Occipital lobe (tissue), 2 donors: ENCODE measurements around the gene ATP11A. TPM values are rescaled to one million over a fixed set of nuclear protein-coding genes. Genes with fewer than 3 reads are reported as not detected.
"Not testable (repeated sequence)": the region's sequence is repeated elsewhere in the genome, so short reads cannot be mapped to it uniquely, and the experiment has no call there.

Source experiments
- DNase-seq: peaks from one replicate; lab custom pipeline; 2025; lab: John Stamatoyannopoulos, UW
- total RNA-seq: library from RNA; depleted of rRNA; stranded (reverse); fragments of >200 nt; gene quantifications from one replicate; pipeline ENCODE4 v1.2.3, GENCODE V29; 2014

Gene ATP11A
- total RNA-seq, 1 donor from 2014 or later: 6.7 TPM

- DNase-seq: not testable (repeated sequence)
These were observed 19.5 kb downstream of the ATP11A start for GRCh38 chr13:112709316-112709715.

DNA sequence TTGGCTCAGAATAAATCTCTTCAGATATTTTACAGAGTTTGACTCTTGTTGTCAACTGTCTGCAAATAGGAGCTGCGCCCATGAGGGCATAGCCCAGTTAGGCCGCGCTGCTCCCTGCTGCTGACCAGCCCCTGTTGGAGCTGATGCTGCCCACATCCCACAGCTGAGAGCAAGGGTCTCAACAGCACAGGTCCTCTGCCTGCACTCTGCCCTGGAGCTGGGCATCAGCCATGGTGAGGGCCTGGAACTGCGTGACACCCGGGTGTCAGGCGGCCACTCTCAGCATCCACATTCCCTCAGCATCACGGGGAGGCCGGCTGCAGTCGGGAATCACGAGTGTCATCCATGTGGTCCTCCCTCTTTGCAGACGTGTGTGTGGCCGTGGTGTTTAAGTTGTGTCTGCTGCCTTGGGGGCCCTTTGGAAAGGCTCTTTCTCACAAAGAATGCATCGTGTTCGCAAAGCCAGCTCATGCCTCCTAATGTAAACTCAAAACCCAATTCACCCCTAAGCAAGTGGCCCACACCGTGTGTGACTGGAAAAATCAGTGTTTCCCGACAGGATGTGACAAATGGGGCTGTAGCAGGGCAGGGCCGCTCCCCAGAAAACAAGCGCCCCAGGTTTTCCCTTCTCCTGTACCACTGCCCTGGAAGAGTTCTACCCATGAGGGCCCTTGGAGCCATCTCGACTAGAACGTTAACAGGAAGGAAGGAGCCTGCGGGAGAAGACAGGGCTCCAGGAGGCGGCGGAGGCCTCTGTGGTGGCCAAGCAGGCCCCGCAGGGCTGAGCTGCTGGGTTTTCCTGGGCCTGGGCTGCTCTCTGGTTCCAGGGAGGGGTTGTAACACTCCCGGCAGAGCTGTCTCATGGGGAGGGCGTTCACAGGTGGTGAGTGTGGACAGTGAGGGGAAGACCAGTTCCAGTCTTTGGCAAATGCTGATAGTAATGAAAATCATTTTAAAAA, 20.3 kb downstream of the ATP11A start:
- DNase-seq: no peak

DNA sequence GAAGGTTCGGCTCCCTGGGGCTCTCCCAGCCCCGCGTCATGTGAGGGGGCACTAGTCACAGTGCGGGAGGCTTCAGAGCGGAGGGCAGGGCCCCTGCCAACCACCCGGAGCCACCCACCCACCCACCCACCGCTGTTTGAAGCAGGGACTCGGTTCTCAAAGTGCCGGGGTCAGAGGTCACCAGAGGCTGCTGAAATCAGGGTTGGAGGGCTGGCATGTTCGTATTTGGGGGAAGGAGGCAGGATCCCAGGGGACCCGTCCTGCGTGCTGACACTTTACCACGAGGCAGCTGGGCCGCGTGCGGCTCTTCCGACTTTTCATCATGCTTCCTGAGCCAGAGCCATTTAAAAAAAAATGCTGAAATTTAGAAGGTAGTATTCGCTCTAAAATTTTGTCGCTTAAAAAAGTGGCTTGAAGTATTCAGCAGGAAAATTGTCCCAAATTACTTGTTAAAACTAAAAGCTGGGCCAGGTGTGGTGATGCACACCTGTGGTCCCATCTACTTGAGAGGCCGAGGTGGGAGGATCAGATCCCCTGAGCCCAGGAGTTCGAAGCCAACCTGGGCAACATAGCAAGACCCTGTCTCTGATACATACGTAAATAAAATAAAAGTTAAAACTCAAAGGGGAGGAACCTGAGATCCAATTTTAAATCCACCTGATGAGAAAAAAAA, 21.2 kb downstream of the ATP11A start:
- no peak for DNase-seq

- DNase-seq: peak; percentile 62
These were observed 21.9 kb downstream of the ATP11A start for GRCh38 chr13:112711528-112712265.

DNA sequence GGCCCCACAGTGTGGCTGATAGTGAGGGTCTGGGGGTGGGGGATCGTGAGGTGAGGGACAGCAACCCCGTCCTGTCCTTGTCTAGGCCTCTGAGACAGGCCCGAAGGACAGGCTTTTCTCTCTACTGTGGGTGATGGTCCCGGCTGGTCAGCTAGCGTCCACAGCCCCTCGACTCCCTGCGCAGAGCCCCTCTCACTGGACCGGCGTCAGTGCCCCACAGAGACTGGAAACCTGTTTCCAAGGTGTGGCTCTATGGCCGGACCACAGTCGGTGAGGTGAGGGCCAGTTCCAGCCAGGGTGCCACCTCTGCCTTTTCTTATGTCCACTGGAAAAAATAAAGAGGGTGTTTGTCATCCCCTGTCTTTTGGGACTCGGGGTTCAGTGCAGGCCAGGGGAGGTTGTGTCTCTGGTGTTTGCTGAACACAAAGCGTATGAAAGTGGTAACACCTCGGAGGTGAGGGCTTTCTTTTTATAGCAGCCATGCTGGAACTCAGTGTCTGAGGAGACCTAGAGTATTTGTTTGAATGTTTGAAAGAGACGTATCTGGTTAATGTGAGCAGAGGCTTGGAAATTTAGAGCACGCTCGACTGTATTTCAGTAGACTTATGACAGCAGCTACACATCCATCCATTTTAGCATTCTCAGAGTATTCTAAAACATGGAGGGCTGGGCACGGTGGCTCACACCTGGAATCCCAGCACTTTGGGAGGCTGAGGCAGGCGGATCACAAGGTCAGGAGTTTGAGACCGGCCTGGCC, 22.8 kb downstream of the ATP11A start:
- DNase-seq: no peak

DNA sequence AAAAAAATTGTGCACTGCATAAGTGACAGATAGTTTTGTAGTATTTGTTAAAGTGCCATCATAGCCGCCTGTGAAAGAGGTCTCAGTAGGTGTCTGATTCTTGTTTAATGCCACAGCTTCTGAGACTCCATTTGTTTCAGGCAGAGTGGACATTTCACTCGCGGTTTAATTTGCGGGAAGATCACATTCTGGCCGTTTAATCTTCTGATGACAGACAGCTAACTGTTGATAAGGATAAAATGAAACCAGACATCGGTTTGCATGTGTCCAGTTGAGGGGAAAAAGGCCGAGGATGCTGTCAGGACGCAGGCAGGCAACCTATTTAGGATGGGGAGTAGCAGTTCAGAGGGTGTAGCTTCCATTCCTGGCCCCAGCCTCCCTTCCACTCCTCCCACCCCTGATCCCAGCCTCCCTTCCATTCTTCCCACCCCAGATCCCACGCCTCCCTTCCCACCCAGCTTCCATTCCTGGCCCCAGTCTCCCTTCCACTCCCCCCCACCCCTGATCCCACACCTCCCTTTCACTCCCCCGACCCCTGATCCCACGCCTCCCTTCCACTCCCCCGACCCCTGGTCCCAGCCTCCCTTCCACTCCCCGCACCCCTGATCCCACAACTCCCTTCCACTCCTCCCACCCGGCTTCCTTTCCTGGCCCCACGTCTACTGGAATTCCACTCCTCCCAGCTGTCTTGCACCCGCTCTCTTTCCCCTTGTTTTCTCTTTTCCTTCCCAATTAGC, 23.8 kb downstream of the ATP11A start:
- DNase-seq: no peak

- DNase-seq: no peak
These were observed 24.7 kb downstream of the ATP11A start for GRCh38 chr13:112714376-112715174.

DNA sequence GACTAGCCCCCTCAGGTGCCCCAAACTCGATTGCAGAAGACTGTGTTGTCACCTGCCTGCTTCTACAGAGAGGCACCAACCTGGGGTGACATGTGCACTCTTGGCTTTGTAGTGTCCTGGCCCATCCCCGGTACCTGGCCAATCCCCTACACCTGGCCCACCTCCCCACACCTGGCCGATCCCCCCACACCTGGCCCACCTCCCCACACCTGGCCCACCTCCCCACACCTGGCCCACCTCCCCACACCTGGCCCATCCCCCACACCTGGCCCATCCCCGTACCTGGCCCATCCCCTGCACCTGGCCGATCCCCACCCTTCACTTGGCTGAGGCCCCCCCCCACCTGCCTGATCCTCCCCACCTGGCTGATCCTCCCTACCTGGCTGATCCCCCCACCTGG, 25.4 kb downstream of the ATP11A start:
- no peak for DNase-seq

DNA sequence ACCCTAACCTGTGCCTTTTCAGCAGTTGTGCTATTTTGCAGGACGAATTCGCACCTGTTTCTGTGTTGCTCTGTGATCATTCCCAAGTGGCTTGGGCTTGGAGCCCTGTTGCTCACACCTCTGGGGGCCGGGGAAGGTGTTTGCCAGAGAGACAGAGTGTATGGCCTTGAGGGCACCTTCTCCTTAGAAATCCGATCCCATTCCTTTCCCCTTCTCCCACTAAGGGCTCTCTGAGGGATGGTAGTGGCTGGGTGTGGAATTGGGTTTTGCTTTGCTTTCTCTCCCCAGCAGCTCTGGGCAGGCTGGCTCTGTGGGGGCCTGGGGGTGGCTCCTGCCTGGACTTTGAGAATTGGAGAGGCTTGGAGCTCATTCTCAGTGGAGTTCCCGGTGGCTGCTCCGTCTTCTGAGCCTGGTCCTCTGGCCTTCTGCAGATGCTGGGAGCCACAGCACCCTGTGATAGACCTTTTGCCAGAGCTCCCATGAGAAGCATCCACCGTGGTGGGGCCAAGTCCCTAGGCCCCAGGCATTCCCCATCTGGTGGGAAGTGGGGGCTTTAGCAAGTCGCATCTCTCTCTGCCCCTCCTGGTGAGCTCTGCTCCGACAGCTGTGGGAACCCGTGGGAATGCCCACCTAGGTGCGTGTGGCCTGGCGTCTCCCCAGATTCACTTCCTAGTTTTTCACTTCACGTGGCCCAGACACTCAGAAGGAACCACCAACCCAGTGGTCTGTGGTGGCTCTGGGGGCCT, 26.1 kb downstream of the ATP11A start:
- no peak for DNase-seq

- no peak for DNase-seq
These were observed 26.6 kb downstream of the ATP11A start for GRCh38 chr13:112716461-112716820.

GRCh38 chr13:112716841-112717520, 27.1 kb downstream of the ATP11A start:
- DNase-seq: no peak

- no peak for DNase-seq
These were observed 28.5 kb downstream of the ATP11A start for GRCh38 chr13:112718318-112718717.

GRCh38 chr13:112719016-112719415, 29.2 kb downstream of the ATP11A start:
- DNase-seq: no peak

DNA sequence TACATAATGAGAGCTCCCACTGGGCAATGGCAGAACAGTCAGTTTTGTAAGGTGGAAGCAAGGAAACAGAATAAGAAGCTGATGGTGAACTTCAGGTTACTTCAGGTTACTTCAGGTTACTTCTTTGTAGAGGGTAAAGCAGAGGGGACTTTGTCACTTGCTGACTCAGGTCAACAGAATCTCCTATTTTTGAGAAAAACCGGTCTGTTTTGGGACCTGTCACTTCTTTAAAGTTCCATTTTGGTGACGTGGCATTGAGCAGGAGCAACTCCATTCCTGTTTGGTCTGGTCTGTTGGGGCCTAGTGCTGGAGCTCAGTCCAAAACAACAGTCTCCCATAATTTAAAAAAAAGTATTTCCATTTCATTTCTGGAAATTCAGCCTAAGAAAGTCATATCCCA, 29.7 kb downstream of the ATP11A start:
- DNase-seq: no peak

GRCh38 chr13:112720251-112720650, 30.4 kb downstream of the ATP11A start:
- no peak for DNase-seq

- no peak for DNase-seq
These were observed 31.0 kb downstream of the ATP11A start for GRCh38 chr13:112720814-112721197.

DNA sequence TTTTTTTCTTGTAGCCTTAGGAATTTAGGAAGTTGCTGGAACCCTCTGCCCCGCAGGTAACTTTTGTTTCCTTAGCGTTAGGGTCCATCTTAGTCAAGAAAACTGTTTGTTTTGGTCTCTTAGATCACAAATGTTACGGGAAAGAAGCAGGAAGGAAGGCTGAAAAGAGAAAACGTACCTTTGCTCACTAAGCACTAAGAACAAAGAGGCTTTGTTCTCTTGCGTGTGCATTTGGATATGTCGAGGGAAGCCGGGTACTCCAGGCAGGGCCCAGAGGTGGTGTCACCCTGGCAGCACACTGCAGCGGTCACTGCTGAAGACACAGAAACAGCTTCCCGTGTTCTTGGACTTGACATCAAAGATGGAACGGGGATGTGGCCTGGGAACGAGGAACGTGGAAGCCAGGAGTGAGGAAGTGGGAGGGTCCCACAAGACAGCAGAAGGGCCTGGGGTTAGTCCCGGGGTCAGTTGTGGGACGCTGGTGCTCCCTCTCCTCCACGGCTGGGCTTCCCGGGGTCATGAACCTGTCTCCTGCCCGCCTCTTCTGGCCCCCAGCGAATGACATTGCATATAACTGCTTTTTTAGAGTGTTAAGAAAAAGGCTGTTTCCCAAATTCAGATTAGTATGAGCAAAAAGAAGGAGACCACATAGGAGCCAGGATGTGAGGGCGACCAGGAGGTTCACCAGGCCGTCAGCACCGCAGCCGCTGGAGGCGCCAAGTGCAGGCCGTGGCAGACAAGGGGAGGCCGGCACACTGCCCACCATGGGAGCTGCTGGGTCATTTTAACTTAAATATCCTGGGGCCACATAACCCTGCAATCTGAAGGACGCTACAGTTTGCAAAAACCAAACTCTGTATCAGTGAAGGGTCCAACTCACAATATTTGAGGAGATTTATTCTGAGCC, 31.6 kb downstream of the ATP11A start:
- no peak for DNase-seq
